K562 (cell line): ENCODE measurements around the gene EIF4EBP2. TPM values are rescaled to one million over a fixed set of nuclear protein-coding genes. Genes with fewer than 3 reads are reported as not detected.

Source experiments
- ATAC-seq: fragments of 200-7000 bp; cut with Tn5 transposase; 3 replicates; pipeline ENCODE4 v1.9.1; 2020; ENCODE audit warnings: moderate library complexity
- BruUV-seq: library from RNA; stranded (reverse); fragments of 400-500 nt; replicated peaks from 2 replicates; lab custom pipeline; 2021; lab: Mats Ljungman, UMichigan
- CTCF ChIA-PET: fragments of 300-600 bp; formaldehyde crosslinking; extraction: SDS; loops from one replicate; lab custom pipeline; 2021; ENCODE audit warnings: low intra/inter-chr PET ratio; lab: Yijun Ruan, JAX
- POLR2A ChIA-PET: fragments of 300-600, 350-650 bp; sonication (Branson Sonifier 250); formaldehyde crosslinking; extraction: SDS; loops from one replicate; lab custom pipeline; 2021; ENCODE audit warnings: antibody characterized with exemption, inconsistent platforms; lab: Yijun Ruan, JAX
- DNase-seq, 4 experiments: peaks; one replicate each; pipeline versions ENCODE4 v3.0.0 to v3.0.0-alpha.2; 2011 to 2018; ENCODE audit warnings: low spot score in 3 of 4, mixed read lengths in 3 of 4; ENCODE audit errors: extremely low read depth in 1 of 4
- FAIRE-seq: peaks from 2 replicates; lab custom pipeline; 2011; peaks lifted over from hg19 to GRCh38; lab: Jason Lieb, UNC
- H2AFZ ChIP-seq: 2 replicates; pipeline ENCODE4 v1.6.0; 2011; ENCODE audit warnings: low read depth, low read length, control low read depth, inconsistent platforms
- H3K27ac ChIP-seq: fragments of 200-600 bp; 3 replicates; pipeline ENCODE4 v1.8.0; 2011; ENCODE audit warnings: low read depth, mild to moderate bottlenecking, control low read depth, inconsistent platforms, low read length, moderate library complexity, mixed read lengths; ENCODE audit errors: extremely low read depth
- H3K27me3 ChIP-seq, 2 experiments: fragments of 300-600 bp in 1 of 2; 2 replicates in 1 of 2; 3 replicates in 1 of 2; pipeline versions ENCODE4 v1.6.0 to v1.8.0; 2011; ENCODE audit warnings: inconsistent platforms in 2 of 2, low read length in 2 of 2, mild to moderate bottlenecking in 1 of 2, mixed read lengths in 1 of 2, moderate library complexity in 1 of 2; ENCODE audit not compliant: control insufficient read depth in 2 of 2, insufficient read depth in 2 of 2
- H3K36me3 ChIP-seq: fragments of 300-600 bp; 3 replicates; pipeline ENCODE4 v1.8.0; 2011; ENCODE audit warnings: mild to moderate bottlenecking, low read length, inconsistent platforms; ENCODE audit not compliant: control insufficient read depth, insufficient read depth
- H3K4me1 ChIP-seq, 2 experiments: fragments of 200-600 bp in 1 of 2; replicated peaks in 1 of 2; 2 replicates in 1 of 2; 3 replicates in 1 of 2; pipeline versions ENCODE4 v1.5.1 to v1.8.0; 2011; ENCODE audit warnings: inconsistent platforms in 2 of 2, low read length in 2 of 2, mild to moderate bottlenecking in 1 of 2, mixed read lengths in 1 of 2, moderate library complexity in 1 of 2; ENCODE audit not compliant: control insufficient read depth in 2 of 2, insufficient read depth in 2 of 2
- H3K4me2 ChIP-seq: 2 replicates; pipeline ENCODE4 v1.6.1; 2011; ENCODE audit warnings: low read length, control low read depth, inconsistent platforms, mixed read lengths; ENCODE audit not compliant: insufficient read depth
- H3K4me3 ChIP-seq: fragments of 200-600 bp; sonication (generic), shearing (Covaris generic); 2 replicates; pipeline ENCODE4 v1.5.1; 2016; ENCODE audit warnings: control low read depth, inconsistent platforms
- H3K79me2 ChIP-seq: fragments of 200-600 bp; 3 replicates; pipeline ENCODE4 v1.8.0; 2011; ENCODE audit warnings: low read length, inconsistent platforms; ENCODE audit not compliant: control insufficient read depth, insufficient read depth
- H3K9ac ChIP-seq, 2 experiments: 2 replicates each; pipeline versions ENCODE4 v1.6.0 to v1.6.1; 2011; ENCODE audit warnings: low read depth in 2 of 2, low read length in 2 of 2, control low read depth in 1 of 2, inconsistent platforms in 1 of 2, mild to moderate bottlenecking in 1 of 2, mixed read lengths in 1 of 2; ENCODE audit not compliant: insufficient read depth in 1 of 2
- H3K9me1 ChIP-seq: one replicate; pipeline ENCODE4 v1.6.0; 2011; ENCODE audit warnings: inconsistent platforms, mild to moderate bottlenecking, low read length, moderate library complexity; ENCODE audit not compliant: control insufficient read depth, insufficient read depth
- H3K9me3 ChIP-seq: replicated peaks from 2 replicates; pipeline ENCODE4 v1.5.1; 2011; ENCODE audit warnings: low read depth, low read length, inconsistent platforms; ENCODE audit not compliant: control insufficient read depth, insufficient read depth
- H4K20me1 ChIP-seq: replicated peaks from 2 replicates; pipeline ENCODE4 v1.6.1; 2011; ENCODE audit warnings: low read length, inconsistent platforms, mixed read lengths; ENCODE audit not compliant: control insufficient read depth, insufficient read depth
- CBFA2T2 ChIP-seq: fragments of 450-650 bp; conservative IDR thresholded peaks from 2 replicates; pipeline ENCODE4 v1.6.1; 2017; ENCODE audit warnings: mild to moderate bottlenecking
- FOXJ3 ChIP-seq: sonication (generic); formaldehyde crosslinking; IDR thresholded peaks from 2 replicates; pipeline ENCODE4 v1.4.0; 2020; ENCODE audit warnings: mild to moderate bottlenecking, missing genetic modification reagents
- GTF2B ChIP-seq: IDR thresholded peaks from 2 replicates; pipeline ENCODE4 v1.6.1; 2011; ENCODE audit not compliant: insufficient read length; ENCODE audit errors: extremely low read depth
- MIER1 ChIP-seq: fragments of 450-650 bp; IDR thresholded peaks from 2 replicates; pipeline ENCODE4 v1.6.1; 2016; ENCODE audit warnings: antibody characterized with exemption, mild to moderate bottlenecking, low read depth
- MTA2 ChIP-seq: fragments of 450-650 bp; IDR thresholded peaks from 2 replicates; pipeline ENCODE4 v1.6.1; 2016; ENCODE audit warnings: low read depth
- POLR2H ChIP-seq: IDR thresholded peaks from 2 replicates; pipeline ENCODE4 v1.6.1; 2016; ENCODE audit warnings: missing genetic modification characterization, low read depth, mild to moderate bottlenecking, control low read depth, missing compliant biosample characterization, moderate library complexity
- POLR3A ChIP-seq: IDR thresholded peaks from 2 replicates; pipeline ENCODE4 v1.6.1; 2011; ENCODE audit warnings: borderline replicate concordance, mild to moderate bottlenecking, moderate library complexity; ENCODE audit not compliant: insufficient read length, insufficient read depth; ENCODE audit errors: extremely low read depth
- ZNF778 ChIP-seq: fragments of 450-650 bp; formaldehyde crosslinking; IDR thresholded peaks from 2 replicates; pipeline ENCODE4 v1.4.0; 2020; ENCODE audit warnings: mild to moderate bottlenecking, moderate library complexity
- WGBS: fragments of 100-300 bp; shearing (Covaris generic); methylation state at CpG from one replicate; pipeline ENCODE4 v1.1.6; 2016; ENCODE audit warnings: low coverage, mixed read lengths; ENCODE audit not compliant: insufficient coverage; ENCODE audit errors: missing lambda C conversion rate; 5-methylcytosine and 5-hydroxymethylcytosine counted together
- in situ Hi-C: fragments of 300-500 bp; cut with MboI; formaldehyde crosslinking; loops from 4 replicates; pipeline ENCODE4 v1.15.0; 2018; ENCODE audit warnings: inconsistent platforms, mixed read lengths
- intact Hi-C: fragments of 100-400 bp; cut with micrococcal nuclease; formaldehyde crosslinking; loops from 2 replicates; pipeline ENCODE4 v1.14.2; 2022
- polyA plus RNA-seq, 8 experiments: library from polyadenylated mRNA; depleted of rRNA in 4 of 8; stranded (reverse) in 5 of 8; unstranded in 3 of 8; fragments of >200 nt; fragmentation: Nextera tagmentation in 2 of 8; fragmentation: Illumina TruSeq in 1 of 8; extraction: Ambion mirVana in 2 of 8; extraction: Trizol in 1 of 8; gene quantifications; 2 replicates each; pipeline versions ENCODE4 v1.2.1 to v1.2.3, GENCODE V29; 2011 to 2014; ENCODE audit warnings: inconsistent platforms in 1 of 8, missing spikeins in 1 of 8
- total RNA-seq, 7 experiments: library from RNA; depleted of rRNA in 6 of 7; stranded (reverse); fragments of >200 nt in 6 of 7; fragmentation: Illumina TruSeq in 2 of 7; extraction: Trizol in 2 of 7; gene quantifications; 2 replicates each; pipeline versions ENCODE4 v1.2.1 to v1.2.3, GENCODE V29; 2011 to 2021; ENCODE audit warnings: low replicate concordance in 1 of 7
- TF ChIP-seq, protein P1 (sequence below): fragments of 250-450 bp; sonication (Bioruptor Pico); IDR thresholded peaks from 2 replicates; pipeline ENCODE4 v1.5.0; 2020; ENCODE audit warnings: mild to moderate bottlenecking, borderline replicate concordance

Gene EIF4EBP2
- total and polyA plus RNA-seq, 9 of the 15 experiments (the other 6 are each of a cell fraction or from before 2014, with no cell fraction given): 16.1 to 67.5 (median 38.3) TPM

- BruUV-seq: no TSS peak
- 0 out of 2 replicates have a peak, but pooled peaks cover 4% of the 10 kb centered on the region for H4K20me1 ChIP-seq
- intact Hi-C loops (no loop called here), in situ Hi-C loops (no loop called here)
- no peak overlapping the region for H3K4me3 ChIP-seq
- H2AFZ ChIP-seq: no peak overlapping the region
- ChIA-PET POLR2A (interaction anchor here (0.9 to 1.7 kb wide), 4 partner anchors 10 to 40 kb away, joined by 3 to 6 read pairs (median 6); no protein-coding TSS in a partner anchor), CTCF (no interaction called here)
- no peak for DNase-seq
- no peak overlapping the region for H3K4me2 ChIP-seq
- no peaks in the 10 kb centered on the region for H3K9me1 ChIP-seq
- no peak overlapping the region for H3K27ac ChIP-seq
- H3K79me2 ChIP-seq: no peaks in the 10 kb centered on the region
- TF ChIP-seq ZNF778 (CRISPR knock-in tag) (no peak), POLR3A (no peak), GTF2B (no peak), CBFA2T2 (no peak), MIER1 (no peak), FOXJ3 (CRISPR knock-in tag) (no peak), MTA2 (no peak), POLR2H (no peak)
- TF ChIP-seq, protein P1, sequence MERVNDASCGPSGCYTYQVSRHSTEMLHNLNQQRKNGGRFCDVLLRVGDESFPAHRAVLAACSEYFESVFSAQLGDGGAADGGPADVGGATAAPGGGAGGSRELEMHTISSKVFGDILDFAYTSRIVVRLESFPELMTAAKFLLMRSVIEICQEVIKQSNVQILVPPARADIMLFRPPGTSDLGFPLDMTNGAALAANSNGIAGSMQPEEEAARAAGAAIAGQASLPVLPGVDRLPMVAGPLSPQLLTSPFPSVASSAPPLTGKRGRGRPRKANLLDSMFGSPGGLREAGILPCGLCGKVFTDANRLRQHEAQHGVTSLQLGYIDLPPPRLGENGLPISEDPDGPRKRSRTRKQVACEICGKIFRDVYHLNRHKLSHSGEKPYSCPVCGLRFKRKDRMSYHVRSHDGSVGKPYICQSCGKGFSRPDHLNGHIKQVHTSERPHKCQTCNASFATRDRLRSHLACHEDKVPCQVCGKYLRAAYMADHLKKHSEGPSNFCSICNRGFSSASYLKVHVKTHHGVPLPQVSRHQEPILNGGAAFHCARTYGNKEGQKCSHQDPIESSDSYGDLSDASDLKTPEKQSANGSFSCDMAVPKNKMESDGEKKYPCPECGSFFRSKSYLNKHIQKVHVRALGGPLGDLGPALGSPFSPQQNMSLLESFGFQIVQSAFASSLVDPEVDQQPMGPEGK (CRISPR knock-in tag): no peak
- H3K36me3 ChIP-seq: no peaks in the 10 kb centered on the region
- H3K9ac ChIP-seq: no peak overlapping the region
- ATAC-seq: no peak
- FAIRE-seq: no peak
- H3K4me1 ChIP-seq: peaks cover 0 to 19% of the 10 kb centered on the region in 2 experiments; a peak in 3 of 5 replicates
- H3K9me3 ChIP-seq: no peaks in the 10 kb centered on the region
- WGBS: under 1% methylated on average over 6 of the region's 6 CpGs
- H3K27me3 ChIP-seq: peaks cover 67 to 84% of the 10 kb centered on the region in 2 experiments
Measured at GRCh38 chr10:70442332-70442988, 38.5 kb downstream of the EIF4EBP2 start.
